ENCODE data around the gene ATRNL1. TPM values are rescaled to one million over a fixed set of nuclear protein-coding genes. Genes with fewer than 3 reads are reported as not detected.
A peak's percentile ranks its signal among the peaks of the same experiment; 100 is the strongest.

The ATRNL1 gene
- total RNA-seq, 1 experiment from 2014 or later = 1.3 TPM

DNA sequence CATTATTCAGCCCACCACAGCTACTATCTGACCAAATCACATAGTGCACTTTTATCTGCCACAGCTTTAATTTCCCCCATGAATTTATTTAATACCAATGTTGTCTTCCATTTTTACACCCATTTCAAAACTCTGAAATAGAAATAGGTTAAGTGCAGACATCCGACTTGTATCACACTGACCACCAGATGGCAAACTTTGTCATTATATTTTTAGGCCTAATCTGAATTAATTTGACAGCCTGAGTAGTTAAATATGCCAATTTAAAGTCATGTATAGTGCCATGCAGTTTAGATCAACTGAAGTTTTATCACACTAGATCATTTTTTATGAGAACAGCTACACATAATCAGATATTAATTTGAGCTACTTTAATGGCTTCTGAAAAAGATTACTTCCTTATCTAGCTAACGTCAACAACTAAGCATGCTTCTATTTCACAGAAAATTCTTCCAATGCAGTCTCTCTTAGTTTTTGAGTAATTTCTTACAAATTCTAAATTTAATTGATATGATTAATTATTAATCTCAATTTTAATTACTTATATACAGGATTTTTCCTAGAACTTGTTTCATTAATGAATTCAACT lies 613.4 kb downstream of the ATRNL1 start:
- peak; percentile 72 for ATAC-seq

DNA sequence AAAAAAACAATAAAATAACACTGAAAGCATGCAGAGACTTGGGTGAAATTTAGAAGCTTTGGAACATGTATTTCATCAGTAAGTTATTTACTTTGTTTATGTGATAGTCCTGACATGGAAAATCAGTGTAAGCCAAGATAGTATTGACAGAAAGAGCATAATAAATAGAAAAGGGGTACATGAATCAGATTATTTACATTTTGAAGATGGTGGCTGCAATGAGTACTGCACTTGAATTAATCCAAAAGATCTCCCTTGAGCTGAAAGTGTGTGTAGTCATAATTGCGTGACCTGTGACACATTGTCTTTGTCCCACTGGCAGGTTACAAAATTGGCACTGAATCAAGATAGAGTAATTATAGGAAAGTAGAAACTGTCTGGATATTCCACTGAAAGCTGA lies 617.0 kb downstream of the ATRNL1 start:
- ATAC-seq = no peak; the same call in 1 of the 2 replicates
- POLR2A ChIA-PET = no interaction called here
- H3K4me3 ChIP-seq (replicated peaks in 1 of 2; ENCODE audit: low read depth in 1 of 2, low read length in 2 of 2) = no peak overlapping the region
- peaks cover 15% of the 10 kb centered on the region; the same call in 1 of the 2 replicates for H3K27me3 ChIP-seq (ENCODE audit: insufficient read depth, low read length)
- no peaks in the 10 kb centered on the region; the same call in 1 of the 2 replicates for H4K20me1 ChIP-seq (ENCODE audit: insufficient read depth)
- no peak overlapping the region for H2AFZ ChIP-seq (ENCODE audit: low read depth, low read length, poor library complexity, severe bottlenecking)
- H3K4me1 ChIP-seq (ENCODE audit: control insufficient read depth in 1 of 2, insufficient read depth in 2 of 2, low read length in 2 of 2) = no peaks in the 10 kb centered on the region
- no peak overlapping the region for H3K9ac ChIP-seq (ENCODE audit: low read length)
- no peak overlapping the region for H3K27ac ChIP-seq (ENCODE audit: low read depth, low read length)
- CTCF ChIA-PET = no interaction called here
- intact Hi-C loops (cut with micrococcal nuclease) = no loop called here
- H3K9me2 ChIP-seq (ENCODE audit: insufficient read depth) = no peaks in the 10 kb centered on the region
- H3K9me3 ChIP-seq (ENCODE audit: control insufficient read depth in 1 of 2, insufficient read depth in 1 of 2, low read depth in 1 of 2, low read length in 2 of 2) = no peaks in the 10 kb centered on the region
- TF ChIP-seq EZH2phosphoT487 (IDR thresholded peaks at IDR 0.05; ENCODE audit: borderline replicate concordance) = no peak
- TF ChIP-seq, protein P1, sequence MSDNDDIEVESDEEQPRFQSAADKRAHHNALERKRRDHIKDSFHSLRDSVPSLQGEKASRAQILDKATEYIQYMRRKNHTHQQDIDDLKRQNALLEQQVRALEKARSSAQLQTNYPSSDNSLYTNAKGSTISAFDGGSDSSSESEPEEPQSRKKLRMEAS (IDR thresholded peaks at IDR 0.05) = no peak
- TF ChIP-seq EGR1 (IDR thresholded peaks at IDR 0.05; ENCODE audit: low read depth) = no peak
- TF ChIP-seq FOSL1 (IDR thresholded peaks at IDR 0.05; ENCODE audit: low read depth) = no peak
- TF ChIP-seq, protein P2, sequence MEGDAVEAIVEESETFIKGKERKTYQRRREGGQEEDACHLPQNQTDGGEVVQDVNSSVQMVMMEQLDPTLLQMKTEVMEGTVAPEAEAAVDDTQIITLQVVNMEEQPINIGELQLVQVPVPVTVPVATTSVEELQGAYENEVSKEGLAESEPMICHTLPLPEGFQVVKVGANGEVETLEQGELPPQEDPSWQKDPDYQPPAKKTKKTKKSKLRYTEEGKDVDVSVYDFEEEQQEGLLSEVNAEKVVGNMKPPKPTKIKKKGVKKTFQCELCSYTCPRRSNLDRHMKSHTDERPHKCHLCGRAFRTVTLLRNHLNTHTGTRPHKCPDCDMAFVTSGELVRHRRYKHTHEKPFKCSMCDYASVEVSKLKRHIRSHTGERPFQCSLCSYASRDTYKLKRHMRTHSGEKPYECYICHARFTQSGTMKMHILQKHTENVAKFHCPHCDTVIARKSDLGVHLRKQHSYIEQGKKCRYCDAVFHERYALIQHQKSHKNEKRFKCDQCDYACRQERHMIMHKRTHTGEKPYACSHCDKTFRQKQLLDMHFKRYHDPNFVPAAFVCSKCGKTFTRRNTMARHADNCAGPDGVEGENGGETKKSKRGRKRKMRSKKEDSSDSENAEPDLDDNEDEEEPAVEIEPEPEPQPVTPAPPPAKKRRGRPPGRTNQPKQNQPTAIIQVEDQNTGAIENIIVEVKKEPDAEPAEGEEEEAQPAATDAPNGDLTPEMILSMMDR (IDR thresholded peaks at IDR 0.05 in 2 of 3, conservative IDR thresholded peaks at IDR 0.05 in 1 of 3; ENCODE audit: borderline replicate concordance in 1 of 3, insufficient read depth in 1 of 3, low read depth in 2 of 3, low read length in 2 of 3) = no peak; a peak in 1 of 6 replicates
- no peak for TF ChIP-seq TCF7L2 (IDR thresholded peaks at IDR 0.05; ENCODE audit: borderline replicate concordance, extremely low read depth, insufficient read depth, insufficient read length)
- TF ChIP-seq CEBPB (IDR thresholded peaks at IDR 0.05; ENCODE audit: low read depth) = no peak
- no peak for TF ChIP-seq POLR2A (IDR thresholded peaks at IDR 0.05; ENCODE audit: borderline replicate concordance, extremely low read depth, insufficient read depth, insufficient read length)
- TF ChIP-seq JUND (IDR thresholded peaks at IDR 0.05) = no peak
- TF ChIP-seq, protein P3, sequence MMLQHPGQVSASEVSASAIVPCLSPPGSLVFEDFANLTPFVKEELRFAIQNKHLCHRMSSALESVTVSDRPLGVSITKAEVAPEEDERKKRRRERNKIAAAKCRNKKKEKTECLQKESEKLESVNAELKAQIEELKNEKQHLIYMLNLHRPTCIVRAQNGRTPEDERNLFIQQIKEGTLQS (IDR thresholded peaks at IDR 0.05) = no peak
- TF ChIP-seq RAD21 (IDR thresholded peaks at IDR 0.05; ENCODE audit: low read depth) = no peak
- no peak for TF ChIP-seq POLR2AphosphoS5 (IDR thresholded peaks at IDR 0.05; ENCODE audit: low read depth, low read length)
- no peak for DNase-seq (ENCODE audit: low read depth, low spot score)
- no peaks in the 10 kb centered on the region for H3K79me2 ChIP-seq (ENCODE audit: insufficient read depth, low read length)
- H3K4me2 ChIP-seq (ENCODE audit: low read length) = no peak overlapping the region
- H3K36me3 ChIP-seq (ENCODE audit: control insufficient read depth in 1 of 2, insufficient read depth in 2 of 2, low read length in 2 of 2) = no peaks in the 10 kb centered on the region
- RAD21 ChIA-PET (ENCODE audit: low non-redundant PET in 1 of 2, low total read pairs in 2 of 2, uncharacterized antibody in 2 of 2, unreplicated experiment in 2 of 2) = no interaction called here
- no TSS peak for BruUV-seq (replicated peaks)

More for the DNA sequence above, 613.4 kb downstream of the ATRNL1 start:
- no peak overlapping the region for H3K27ac ChIP-seq (ENCODE audit: low read depth, low read length)
- no peaks in the 10 kb centered on the region for H3K9me2 ChIP-seq (ENCODE audit: insufficient read depth)
- no TSS peak for BruUV-seq (replicated peaks)
- CTCF ChIA-PET = interaction anchor here (1.4 to 2.1 kb wide), 4 partner anchors 9 to 581 kb away, joined by 3 to 24 read pairs (median 4); no protein-coding TSS in a partner anchor
- POLR2A ChIA-PET = no interaction called here
- no peaks in the 10 kb centered on the region for H3K9me3 ChIP-seq (ENCODE audit: control insufficient read depth in 1 of 2, insufficient read depth in 1 of 2, low read depth in 1 of 2, low read length in 2 of 2)
- no peak overlapping the region for H2AFZ ChIP-seq (ENCODE audit: low read depth, low read length, poor library complexity, severe bottlenecking)
- no peaks in the 10 kb centered on the region for H3K4me1 ChIP-seq (ENCODE audit: control insufficient read depth in 1 of 2, insufficient read depth in 2 of 2, low read length in 2 of 2)
- peak; percentile 12 for DNase-seq (ENCODE audit: low read depth, low spot score)
- H3K36me3 ChIP-seq (ENCODE audit: control insufficient read depth in 1 of 2, insufficient read depth in 2 of 2, low read length in 2 of 2) = no peaks in the 10 kb centered on the region
- H3K27me3 ChIP-seq (ENCODE audit: insufficient read depth, low read length) = peaks cover 19% of the 10 kb centered on the region; the same call in 1 of the 2 replicates
- RAD21 ChIA-PET (ENCODE audit: low non-redundant PET in 1 of 2, low total read pairs in 2 of 2, uncharacterized antibody in 2 of 2, unreplicated experiment in 2 of 2) = no interaction called here
- intact Hi-C loops (cut with micrococcal nuclease) = loop anchor here (1.0 kb wide), 2 partner anchors 582 to 680 kb away; no protein-coding TSS in a partner anchor
- H4K20me1 ChIP-seq (ENCODE audit: insufficient read depth) = no peaks in the 10 kb centered on the region
- TF ChIP-seq RAD21 (IDR thresholded peaks at IDR 0.05; ENCODE audit: low read depth) = peak; percentile 58
- TF ChIP-seq, protein P2 (IDR thresholded peaks at IDR 0.05 in 2 of 3, conservative IDR thresholded peaks at IDR 0.05 in 1 of 3; ENCODE audit: borderline replicate concordance in 1 of 3, insufficient read depth in 1 of 3, low read depth in 2 of 3, low read length in 2 of 3) = peak; percentile 28 to 84 (median 58); a peak in 5 of 6 replicates
- TF ChIP-seq EZH2 (IDR thresholded peaks at IDR 0.05) = no peak
- no peak overlapping the region for H3K9ac ChIP-seq (ENCODE audit: low read length)
- H3K79me2 ChIP-seq (ENCODE audit: insufficient read depth, low read length) = no peaks in the 10 kb centered on the region
- no peak overlapping the region for H3K4me3 ChIP-seq (replicated peaks in 1 of 2; ENCODE audit: low read depth in 1 of 2, low read length in 2 of 2)
- H3K4me2 ChIP-seq (ENCODE audit: low read length) = no peak overlapping the region
